Neural cell (in vitro differentiated cells): ENCODE results near the gene SLC6A17.

ENCODE experiments used
- EP300 ChIP-seq: fragments of 450-650 bp; conservative IDR thresholded peaks from 2 replicates; pipeline ENCODE4 v1.6.1; 2014; ENCODE audit warnings: antibody characterized with exemption, mild to moderate bottlenecking, moderate library complexity; ENCODE audit not compliant: poor library complexity, severe bottlenecking
- EZH2 ChIP-seq: fragments of 200-600, 300-800 bp; shearing (Covaris generic), sonication (generic); IDR thresholded peaks from 2 replicates; pipeline ENCODE4 v1.6.1; 2014; ENCODE audit warnings: antibody characterized with exemption, low read length, borderline replicate concordance, mild to moderate bottlenecking; ENCODE audit not compliant: insufficient read depth, poor library complexity, severe bottlenecking
- POLR2AphosphoS5 ChIP-seq: IDR thresholded peaks from 2 replicates; pipeline ENCODE4 v1.6.1; 2012
- RAD21 ChIP-seq: fragments of 450-650 bp; conservative IDR thresholded peaks from 2 replicates; pipeline ENCODE4 v1.6.1; 2014; ENCODE audit warnings: antibody characterized with exemption, mild to moderate bottlenecking, moderate library complexity
- TF ChIP-seq, protein P1 (sequence below): fragments of 450-650 bp; IDR thresholded peaks from 2 replicates; pipeline ENCODE4 v1.5.1; 2014; ENCODE audit warnings: antibody characterized with exemption, mild to moderate bottlenecking, moderate library complexity; ENCODE audit not compliant: poor library complexity, severe bottlenecking
- TF ChIP-seq, protein P2 (sequence below): IDR thresholded peaks from 2 replicates; pipeline ENCODE4 v1.6.1; 2012; ENCODE audit warnings: borderline replicate concordance

DNA sequence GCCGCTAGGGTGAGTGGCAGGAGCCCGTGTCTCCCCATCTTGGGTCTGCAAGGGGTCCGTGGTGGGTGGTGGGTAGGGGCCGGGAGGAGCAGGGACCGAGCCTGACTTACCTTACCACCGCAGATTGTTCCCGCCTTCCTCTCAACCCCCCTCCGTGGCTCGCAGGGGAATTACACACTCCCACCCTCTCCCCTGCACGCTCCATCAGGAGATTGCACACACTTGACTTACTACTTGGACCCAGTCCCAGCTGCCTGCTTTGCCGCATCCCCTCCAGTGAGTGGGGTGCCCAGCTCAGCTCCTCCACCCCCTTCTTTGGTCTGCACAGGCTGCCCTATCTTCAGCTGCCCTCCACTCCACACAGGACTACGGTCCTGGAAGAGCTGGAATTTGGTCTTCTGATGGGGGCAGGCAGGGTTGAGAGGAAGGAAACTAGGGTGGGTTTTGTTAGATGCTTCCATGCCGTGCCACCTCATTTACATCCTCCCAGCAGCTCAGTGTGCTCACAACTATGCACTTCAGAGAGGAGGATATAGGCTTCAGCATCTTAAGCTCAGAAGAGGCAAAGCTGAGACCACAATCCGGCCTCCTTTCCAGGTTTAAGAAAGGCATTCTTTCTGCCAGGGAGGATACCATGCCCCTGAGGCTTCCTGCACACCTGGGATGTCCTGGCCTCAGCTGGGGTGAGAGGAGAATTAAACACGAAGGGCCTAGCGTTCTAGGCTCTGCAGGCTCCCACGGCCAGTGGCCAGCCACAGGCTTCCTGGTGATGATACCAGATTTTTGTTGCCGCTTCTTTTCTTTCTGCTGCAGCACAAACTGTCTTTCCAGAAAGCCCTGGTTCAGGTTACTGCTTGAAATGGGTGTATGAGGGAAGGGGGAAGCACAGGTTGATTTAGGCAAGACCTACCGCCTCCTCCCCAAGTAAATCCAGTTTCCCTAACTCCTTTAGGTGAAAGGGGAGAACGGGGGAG is 62.2 kb downstream of the SLC6A17 start:
- no peak for TF ChIP-seq EZH2
- TF ChIP-seq, protein P1, sequence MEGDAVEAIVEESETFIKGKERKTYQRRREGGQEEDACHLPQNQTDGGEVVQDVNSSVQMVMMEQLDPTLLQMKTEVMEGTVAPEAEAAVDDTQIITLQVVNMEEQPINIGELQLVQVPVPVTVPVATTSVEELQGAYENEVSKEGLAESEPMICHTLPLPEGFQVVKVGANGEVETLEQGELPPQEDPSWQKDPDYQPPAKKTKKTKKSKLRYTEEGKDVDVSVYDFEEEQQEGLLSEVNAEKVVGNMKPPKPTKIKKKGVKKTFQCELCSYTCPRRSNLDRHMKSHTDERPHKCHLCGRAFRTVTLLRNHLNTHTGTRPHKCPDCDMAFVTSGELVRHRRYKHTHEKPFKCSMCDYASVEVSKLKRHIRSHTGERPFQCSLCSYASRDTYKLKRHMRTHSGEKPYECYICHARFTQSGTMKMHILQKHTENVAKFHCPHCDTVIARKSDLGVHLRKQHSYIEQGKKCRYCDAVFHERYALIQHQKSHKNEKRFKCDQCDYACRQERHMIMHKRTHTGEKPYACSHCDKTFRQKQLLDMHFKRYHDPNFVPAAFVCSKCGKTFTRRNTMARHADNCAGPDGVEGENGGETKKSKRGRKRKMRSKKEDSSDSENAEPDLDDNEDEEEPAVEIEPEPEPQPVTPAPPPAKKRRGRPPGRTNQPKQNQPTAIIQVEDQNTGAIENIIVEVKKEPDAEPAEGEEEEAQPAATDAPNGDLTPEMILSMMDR: no peak
- TF ChIP-seq RAD21: no peak
- TF ChIP-seq POLR2AphosphoS5: no peak
- TF ChIP-seq EP300: no peak
- TF ChIP-seq, protein P2, sequence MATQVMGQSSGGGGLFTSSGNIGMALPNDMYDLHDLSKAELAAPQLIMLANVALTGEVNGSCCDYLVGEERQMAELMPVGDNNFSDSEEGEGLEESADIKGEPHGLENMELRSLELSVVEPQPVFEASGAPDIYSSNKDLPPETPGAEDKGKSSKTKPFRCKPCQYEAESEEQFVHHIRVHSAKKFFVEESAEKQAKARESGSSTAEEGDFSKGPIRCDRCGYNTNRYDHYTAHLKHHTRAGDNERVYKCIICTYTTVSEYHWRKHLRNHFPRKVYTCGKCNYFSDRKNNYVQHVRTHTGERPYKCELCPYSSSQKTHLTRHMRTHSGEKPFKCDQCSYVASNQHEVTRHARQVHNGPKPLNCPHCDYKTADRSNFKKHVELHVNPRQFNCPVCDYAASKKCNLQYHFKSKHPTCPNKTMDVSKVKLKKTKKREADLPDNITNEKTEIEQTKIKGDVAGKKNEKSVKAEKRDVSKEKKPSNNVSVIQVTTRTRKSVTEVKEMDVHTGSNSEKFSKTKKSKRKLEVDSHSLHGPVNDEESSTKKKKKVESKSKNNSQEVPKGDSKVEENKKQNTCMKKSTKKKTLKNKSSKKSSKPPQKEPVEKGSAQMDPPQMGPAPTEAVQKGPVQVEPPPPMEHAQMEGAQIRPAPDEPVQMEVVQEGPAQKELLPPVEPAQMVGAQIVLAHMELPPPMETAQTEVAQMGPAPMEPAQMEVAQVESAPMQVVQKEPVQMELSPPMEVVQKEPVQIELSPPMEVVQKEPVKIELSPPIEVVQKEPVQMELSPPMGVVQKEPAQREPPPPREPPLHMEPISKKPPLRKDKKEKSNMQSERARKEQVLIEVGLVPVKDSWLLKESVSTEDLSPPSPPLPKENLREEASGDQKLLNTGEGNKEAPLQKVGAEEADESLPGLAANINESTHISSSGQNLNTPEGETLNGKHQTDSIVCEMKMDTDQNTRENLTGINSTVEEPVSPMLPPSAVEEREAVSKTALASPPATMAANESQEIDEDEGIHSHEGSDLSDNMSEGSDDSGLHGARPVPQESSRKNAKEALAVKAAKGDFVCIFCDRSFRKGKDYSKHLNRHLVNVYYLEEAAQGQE: no peak
